GM23338 (cell line): ENCODE data around the gene PTCHD1.

Experiments used
- CREB1 ChIP-seq: fragments of 250-450 bp; sonication (Bioruptor Pico); IDR thresholded peaks from 2 replicates; pipeline ENCODE4 v1.5.0; 2020; ENCODE audit warnings: low read depth, mild to moderate bottlenecking, moderate library complexity
- EZH2 ChIP-seq: fragments of 200-600 bp; sonication (generic); IDR thresholded peaks from one replicate; pipeline ENCODE4 v1.8.0; 2017; ENCODE audit warnings: antibody characterized with exemption, mild to moderate bottlenecking, low read depth; ENCODE audit not compliant: unreplicated experiment
- EZH2phosphoT487 ChIP-seq: fragments of 200-600 bp; sonication (generic); IDR thresholded peaks from one replicate; pipeline ENCODE4 v1.8.1; 2018; ENCODE audit warnings: antibody characterized with exemption; ENCODE audit not compliant: unreplicated experiment
- JUNB ChIP-seq: IDR thresholded peaks from one replicate; pipeline ENCODE4 v1.6.1; 2016; ENCODE audit warnings: antibody characterized with exemption; ENCODE audit not compliant: unreplicated experiment
- NANOG ChIP-seq: IDR thresholded peaks from 2 replicates; pipeline ENCODE4 v1.6.1; 2016; ENCODE audit warnings: antibody characterized with exemption, borderline replicate concordance
- POLR2AphosphoS5 ChIP-seq: IDR thresholded peaks from 2 replicates; pipeline ENCODE4 v1.6.1; 2016; ENCODE audit warnings: antibody characterized with exemption, low read depth
- STAT1 ChIP-seq: IDR thresholded peaks from one replicate; pipeline ENCODE4 v1.6.1; 2016; ENCODE audit warnings: antibody characterized with exemption; ENCODE audit not compliant: unreplicated experiment
- ZNF114 ChIP-seq: fragments of 250-450 bp; sonication (Bioruptor Pico); IDR thresholded peaks from 2 replicates; pipeline ENCODE4 v1.5.0; 2020; ENCODE audit warnings: mild to moderate bottlenecking, moderate library complexity
- ZNF331 ChIP-seq: fragments of 250-450 bp; sonication (Bioruptor Pico); IDR thresholded peaks from 2 replicates; pipeline ENCODE4 v1.5.0; 2020; ENCODE audit warnings: low read depth, mild to moderate bottlenecking, moderate library complexity
- TF ChIP-seq, protein P1 (sequence below): IDR thresholded peaks from one replicate; pipeline ENCODE4 v1.6.1; 2018; ENCODE audit warnings: antibody characterized with exemption; ENCODE audit not compliant: unreplicated experiment
- TF ChIP-seq, protein P2 (sequence below), 2 experiments: fragments of 200-600 bp in 1 of 2; sonication (generic) in 1 of 2; conservative IDR thresholded peaks; 2 replicates each; pipeline versions ENCODE4 v1.5.1 to v1.6.1; 2016 to 2017; ENCODE audit warnings: antibody characterized with exemption in 2 of 2, low read depth in 2 of 2, mild to moderate bottlenecking in 2 of 2, moderate library complexity in 1 of 2
- TF ChIP-seq, protein P3 (sequence below): IDR thresholded peaks from 2 replicates; pipeline ENCODE4 v1.6.1; 2016; ENCODE audit warnings: antibody characterized with exemption

DNA sequence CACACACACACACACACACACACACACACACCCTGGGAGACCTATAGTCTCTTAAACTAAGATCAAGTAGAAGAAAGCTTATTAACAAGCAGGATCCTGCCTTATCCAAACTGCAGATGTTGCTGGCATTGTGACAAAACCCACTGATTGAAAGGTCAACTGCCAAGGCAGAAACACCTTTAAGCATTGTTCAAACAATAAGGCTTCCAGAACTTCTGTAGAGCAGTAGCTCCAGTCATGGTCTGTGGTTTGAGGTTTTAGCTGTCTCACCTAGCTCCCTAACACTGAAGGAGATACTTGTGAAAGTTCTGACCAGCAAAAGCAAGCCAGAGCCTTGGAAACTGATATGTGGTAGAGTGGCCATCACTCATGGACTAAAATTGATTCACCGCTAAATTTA is 59.8 kb downstream of the PTCHD1 start:
- TF ChIP-seq, protein P1, sequence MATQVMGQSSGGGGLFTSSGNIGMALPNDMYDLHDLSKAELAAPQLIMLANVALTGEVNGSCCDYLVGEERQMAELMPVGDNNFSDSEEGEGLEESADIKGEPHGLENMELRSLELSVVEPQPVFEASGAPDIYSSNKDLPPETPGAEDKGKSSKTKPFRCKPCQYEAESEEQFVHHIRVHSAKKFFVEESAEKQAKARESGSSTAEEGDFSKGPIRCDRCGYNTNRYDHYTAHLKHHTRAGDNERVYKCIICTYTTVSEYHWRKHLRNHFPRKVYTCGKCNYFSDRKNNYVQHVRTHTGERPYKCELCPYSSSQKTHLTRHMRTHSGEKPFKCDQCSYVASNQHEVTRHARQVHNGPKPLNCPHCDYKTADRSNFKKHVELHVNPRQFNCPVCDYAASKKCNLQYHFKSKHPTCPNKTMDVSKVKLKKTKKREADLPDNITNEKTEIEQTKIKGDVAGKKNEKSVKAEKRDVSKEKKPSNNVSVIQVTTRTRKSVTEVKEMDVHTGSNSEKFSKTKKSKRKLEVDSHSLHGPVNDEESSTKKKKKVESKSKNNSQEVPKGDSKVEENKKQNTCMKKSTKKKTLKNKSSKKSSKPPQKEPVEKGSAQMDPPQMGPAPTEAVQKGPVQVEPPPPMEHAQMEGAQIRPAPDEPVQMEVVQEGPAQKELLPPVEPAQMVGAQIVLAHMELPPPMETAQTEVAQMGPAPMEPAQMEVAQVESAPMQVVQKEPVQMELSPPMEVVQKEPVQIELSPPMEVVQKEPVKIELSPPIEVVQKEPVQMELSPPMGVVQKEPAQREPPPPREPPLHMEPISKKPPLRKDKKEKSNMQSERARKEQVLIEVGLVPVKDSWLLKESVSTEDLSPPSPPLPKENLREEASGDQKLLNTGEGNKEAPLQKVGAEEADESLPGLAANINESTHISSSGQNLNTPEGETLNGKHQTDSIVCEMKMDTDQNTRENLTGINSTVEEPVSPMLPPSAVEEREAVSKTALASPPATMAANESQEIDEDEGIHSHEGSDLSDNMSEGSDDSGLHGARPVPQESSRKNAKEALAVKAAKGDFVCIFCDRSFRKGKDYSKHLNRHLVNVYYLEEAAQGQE: no peak
- TF ChIP-seq, protein P2, sequence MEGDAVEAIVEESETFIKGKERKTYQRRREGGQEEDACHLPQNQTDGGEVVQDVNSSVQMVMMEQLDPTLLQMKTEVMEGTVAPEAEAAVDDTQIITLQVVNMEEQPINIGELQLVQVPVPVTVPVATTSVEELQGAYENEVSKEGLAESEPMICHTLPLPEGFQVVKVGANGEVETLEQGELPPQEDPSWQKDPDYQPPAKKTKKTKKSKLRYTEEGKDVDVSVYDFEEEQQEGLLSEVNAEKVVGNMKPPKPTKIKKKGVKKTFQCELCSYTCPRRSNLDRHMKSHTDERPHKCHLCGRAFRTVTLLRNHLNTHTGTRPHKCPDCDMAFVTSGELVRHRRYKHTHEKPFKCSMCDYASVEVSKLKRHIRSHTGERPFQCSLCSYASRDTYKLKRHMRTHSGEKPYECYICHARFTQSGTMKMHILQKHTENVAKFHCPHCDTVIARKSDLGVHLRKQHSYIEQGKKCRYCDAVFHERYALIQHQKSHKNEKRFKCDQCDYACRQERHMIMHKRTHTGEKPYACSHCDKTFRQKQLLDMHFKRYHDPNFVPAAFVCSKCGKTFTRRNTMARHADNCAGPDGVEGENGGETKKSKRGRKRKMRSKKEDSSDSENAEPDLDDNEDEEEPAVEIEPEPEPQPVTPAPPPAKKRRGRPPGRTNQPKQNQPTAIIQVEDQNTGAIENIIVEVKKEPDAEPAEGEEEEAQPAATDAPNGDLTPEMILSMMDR (conservative IDR thresholded peaks at IDR 0.05; ENCODE audit: low read depth in 2 of 2): no peak
- TF ChIP-seq EZH2 (no peak), POLR2AphosphoS5 (no peak), EZH2phosphoT487 (no peak), ZNF114 (no peak), CREB1 (CRISPR knock-in tag) (no peak), JUNB (no peak), STAT1 (no peak), ZNF331 (CRISPR knock-in tag) (no peak), NANOG (no peak)
- TF ChIP-seq, protein P3, sequence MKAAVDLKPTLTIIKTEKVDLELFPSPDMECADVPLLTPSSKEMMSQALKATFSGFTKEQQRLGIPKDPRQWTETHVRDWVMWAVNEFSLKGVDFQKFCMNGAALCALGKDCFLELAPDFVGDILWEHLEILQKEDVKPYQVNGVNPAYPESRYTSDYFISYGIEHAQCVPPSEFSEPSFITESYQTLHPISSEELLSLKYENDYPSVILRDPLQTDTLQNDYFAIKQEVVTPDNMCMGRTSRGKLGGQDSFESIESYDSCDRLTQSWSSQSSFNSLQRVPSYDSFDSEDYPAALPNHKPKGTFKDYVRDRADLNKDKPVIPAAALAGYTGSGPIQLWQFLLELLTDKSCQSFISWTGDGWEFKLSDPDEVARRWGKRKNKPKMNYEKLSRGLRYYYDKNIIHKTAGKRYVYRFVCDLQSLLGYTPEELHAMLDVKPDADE: no peak
